Fibroblast of lung (primary cell): ENCODE results near the gene HES1.

Source experiments
- EZH2 ChIP-seq: IDR thresholded peaks from 2 replicates; pipeline ENCODE4 v1.5.1; 2012; ENCODE audit warnings: low read length, control low read depth, mild to moderate bottlenecking; ENCODE audit errors: missing control alignments
- TF ChIP-seq, protein P1 (sequence below), 2 donors: IDR thresholded peaks in 1 of 2; conservative IDR thresholded peaks in 1 of 2; 1 replicate in 1 of 2; 2 replicates in 1 of 2; pipeline ENCODE4 v1.5.1; 2011 to 2012; ENCODE audit warnings: low read length in 2 of 2, control low read depth in 1 of 2, inconsistent platforms in 1 of 2, low read depth in 1 of 2, mild to moderate bottlenecking in 1 of 2

DNA sequence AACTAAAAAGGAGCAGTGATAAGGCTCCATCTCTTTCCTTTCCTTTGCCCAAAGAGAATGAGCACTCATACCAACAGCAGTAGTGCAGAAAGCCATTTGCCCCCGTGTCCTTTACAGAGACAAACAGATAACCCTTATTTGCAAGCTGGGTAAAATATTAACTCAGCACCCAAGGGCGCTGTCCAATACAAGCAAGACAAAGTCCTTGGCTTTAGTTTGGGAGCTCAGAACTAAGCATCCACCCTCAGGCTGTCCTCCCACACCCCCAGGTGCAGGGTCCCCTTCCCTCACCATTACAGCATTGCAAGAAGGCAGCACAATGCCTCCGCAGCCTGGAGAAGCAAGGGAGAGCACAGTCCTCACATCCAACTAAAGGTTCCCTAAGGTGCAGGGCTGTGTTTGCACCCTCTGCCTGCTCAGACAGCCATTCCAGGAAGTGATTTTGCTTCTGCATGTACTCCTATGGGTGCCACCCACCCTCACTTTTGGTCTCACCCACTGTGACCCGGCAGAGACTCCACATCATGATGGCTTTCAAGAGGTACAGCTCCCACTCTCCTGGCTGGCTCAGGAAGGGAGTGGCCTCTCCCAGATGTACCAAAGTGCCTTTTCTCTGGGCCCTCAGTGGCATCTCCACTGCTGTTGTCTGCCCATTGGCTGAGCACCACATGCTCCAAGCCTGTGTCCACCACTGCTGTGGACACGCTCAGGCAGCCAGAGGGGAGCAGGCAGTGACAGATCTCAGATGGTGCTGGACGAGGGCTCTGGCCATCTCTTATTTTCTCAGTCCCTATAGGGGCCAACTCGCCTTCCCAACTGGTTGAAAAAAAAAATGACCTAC lies 34.1 kb upstream of the HES1 start:
- TF ChIP-seq, protein P1, sequence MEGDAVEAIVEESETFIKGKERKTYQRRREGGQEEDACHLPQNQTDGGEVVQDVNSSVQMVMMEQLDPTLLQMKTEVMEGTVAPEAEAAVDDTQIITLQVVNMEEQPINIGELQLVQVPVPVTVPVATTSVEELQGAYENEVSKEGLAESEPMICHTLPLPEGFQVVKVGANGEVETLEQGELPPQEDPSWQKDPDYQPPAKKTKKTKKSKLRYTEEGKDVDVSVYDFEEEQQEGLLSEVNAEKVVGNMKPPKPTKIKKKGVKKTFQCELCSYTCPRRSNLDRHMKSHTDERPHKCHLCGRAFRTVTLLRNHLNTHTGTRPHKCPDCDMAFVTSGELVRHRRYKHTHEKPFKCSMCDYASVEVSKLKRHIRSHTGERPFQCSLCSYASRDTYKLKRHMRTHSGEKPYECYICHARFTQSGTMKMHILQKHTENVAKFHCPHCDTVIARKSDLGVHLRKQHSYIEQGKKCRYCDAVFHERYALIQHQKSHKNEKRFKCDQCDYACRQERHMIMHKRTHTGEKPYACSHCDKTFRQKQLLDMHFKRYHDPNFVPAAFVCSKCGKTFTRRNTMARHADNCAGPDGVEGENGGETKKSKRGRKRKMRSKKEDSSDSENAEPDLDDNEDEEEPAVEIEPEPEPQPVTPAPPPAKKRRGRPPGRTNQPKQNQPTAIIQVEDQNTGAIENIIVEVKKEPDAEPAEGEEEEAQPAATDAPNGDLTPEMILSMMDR (conservative IDR thresholded peaks at IDR 0.05 in 1 of 2, IDR thresholded peaks at IDR 0.05 in 1 of 2; ENCODE audit: low read depth in 1 of 2, low read length in 2 of 2): no peak
- TF ChIP-seq EZH2: no peak
